ENCODE measurements around the gene ATP8A2. TPM values are rescaled to one million over a fixed set of nuclear protein-coding genes. Genes with fewer than 3 reads are reported as not detected.

ATP8A2 gene
- total RNA-seq, 2 donors from 2014 or later = 0.41 to 1.6 TPM

GRCh38 chr13:25702386-25702785 lies 330.6 kb downstream of the ATP8A2 start:
- H3K36me3 ChIP-seq = no peaks in the 10 kb centered on the region

GRCh38 chr13:25707726-25708125 lies 336.0 kb downstream of the ATP8A2 start:
- ATAC-seq (ENCODE audit: insufficient number of reproducible peaks, low FRiP score, low read depth) = no peak
- peaks cover 0 to 9% of the 10 kb centered on the region in 2 donors for H3K4me1 ChIP-seq (ENCODE audit: control insufficient read depth in 1 of 2, low read depth in 2 of 2)
- TF ChIP-seq, protein P1, sequence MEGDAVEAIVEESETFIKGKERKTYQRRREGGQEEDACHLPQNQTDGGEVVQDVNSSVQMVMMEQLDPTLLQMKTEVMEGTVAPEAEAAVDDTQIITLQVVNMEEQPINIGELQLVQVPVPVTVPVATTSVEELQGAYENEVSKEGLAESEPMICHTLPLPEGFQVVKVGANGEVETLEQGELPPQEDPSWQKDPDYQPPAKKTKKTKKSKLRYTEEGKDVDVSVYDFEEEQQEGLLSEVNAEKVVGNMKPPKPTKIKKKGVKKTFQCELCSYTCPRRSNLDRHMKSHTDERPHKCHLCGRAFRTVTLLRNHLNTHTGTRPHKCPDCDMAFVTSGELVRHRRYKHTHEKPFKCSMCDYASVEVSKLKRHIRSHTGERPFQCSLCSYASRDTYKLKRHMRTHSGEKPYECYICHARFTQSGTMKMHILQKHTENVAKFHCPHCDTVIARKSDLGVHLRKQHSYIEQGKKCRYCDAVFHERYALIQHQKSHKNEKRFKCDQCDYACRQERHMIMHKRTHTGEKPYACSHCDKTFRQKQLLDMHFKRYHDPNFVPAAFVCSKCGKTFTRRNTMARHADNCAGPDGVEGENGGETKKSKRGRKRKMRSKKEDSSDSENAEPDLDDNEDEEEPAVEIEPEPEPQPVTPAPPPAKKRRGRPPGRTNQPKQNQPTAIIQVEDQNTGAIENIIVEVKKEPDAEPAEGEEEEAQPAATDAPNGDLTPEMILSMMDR (IDR thresholded peaks at IDR 0.05) = no peak

More at GRCh38 chr13:25702386-25702785, 330.6 kb downstream of the ATP8A2 start:
- TF ChIP-seq, protein P1 (IDR thresholded peaks at IDR 0.05) = no peak
- no peaks in the 10 kb centered on the region for H3K9me3 ChIP-seq
- ATAC-seq (ENCODE audit: insufficient number of reproducible peaks, low FRiP score, low read depth) (no peak), DNase-seq (ENCODE audit: low spot score) (no peak)
- H3K27ac ChIP-seq = no peak overlapping the region
- H3K27me3 ChIP-seq (replicated peaks; ENCODE audit: insufficient read depth) = no peaks in the 10 kb centered on the region
- H3K4me3 ChIP-seq = no peak overlapping the region
- no peaks in the 10 kb centered on the region for H3K4me1 ChIP-seq (ENCODE audit: control insufficient read depth in 1 of 2, low read depth in 2 of 2)

GRCh38 chr13:25708268-25708667 lies 336.5 kb downstream of the ATP8A2 start:
- no peaks in the 10 kb centered on the region for H3K36me3 ChIP-seq
- ATAC-seq (ENCODE audit: insufficient number of reproducible peaks, low FRiP score, low read depth) = no peak
- no peak overlapping the region for H3K27ac ChIP-seq
- no peak overlapping the region for H3K4me3 ChIP-seq
- H3K27me3 ChIP-seq (replicated peaks; ENCODE audit: insufficient read depth) = no peaks in the 10 kb centered on the region
- H3K9me3 ChIP-seq = no peaks in the 10 kb centered on the region
- DNase-seq (ENCODE audit: low spot score) = no peak
- H3K4me1 ChIP-seq (ENCODE audit: control insufficient read depth in 1 of 2, low read depth in 2 of 2) = peaks cover 0 to 9% of the 10 kb centered on the region in 2 donors
- TF ChIP-seq, protein P1 (IDR thresholded peaks at IDR 0.05) = no peak

More at GRCh38 chr13:25707726-25708125, 336.0 kb downstream of the ATP8A2 start:
- no peak for DNase-seq (ENCODE audit: low spot score)
- no peak overlapping the region for H3K27ac ChIP-seq
- H3K4me3 ChIP-seq = no peak overlapping the region
- H3K36me3 ChIP-seq = no peaks in the 10 kb centered on the region
- no peaks in the 10 kb centered on the region for H3K9me3 ChIP-seq
- H3K27me3 ChIP-seq (replicated peaks; ENCODE audit: insufficient read depth) = no peaks in the 10 kb centered on the region

DNA sequence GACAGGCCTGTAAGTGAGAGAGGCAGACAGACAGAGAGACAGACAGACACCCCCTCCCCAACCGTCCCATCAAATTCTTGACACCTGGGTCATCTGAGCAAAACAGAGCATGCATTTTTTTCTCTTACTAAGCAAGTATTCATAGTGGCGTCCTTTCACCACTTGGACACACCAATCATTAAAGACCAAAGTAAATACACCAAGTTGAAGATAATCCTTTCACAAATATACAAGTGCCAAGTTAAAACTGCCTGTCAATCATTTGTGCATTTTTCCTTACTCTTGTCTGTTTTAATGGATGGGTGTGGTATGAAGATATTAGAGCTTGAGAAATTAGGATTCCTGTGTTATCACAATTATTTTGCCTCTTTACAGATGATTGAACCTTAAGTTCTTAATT lies 337.3 kb downstream of the ATP8A2 start:
- no peak for DNase-seq (ENCODE audit: low spot score)
- no peaks in the 10 kb centered on the region for H3K36me3 ChIP-seq
- H3K9me3 ChIP-seq = no peaks in the 10 kb centered on the region
- TF ChIP-seq, protein P1 (IDR thresholded peaks at IDR 0.05) = no peak
- ATAC-seq (ENCODE audit: insufficient number of reproducible peaks, low FRiP score, low read depth) = no peak
- H3K4me3 ChIP-seq = no peak overlapping the region
- H3K27ac ChIP-seq = no peak overlapping the region
- H3K4me1 ChIP-seq (ENCODE audit: control insufficient read depth in 1 of 2, low read depth in 2 of 2) = peaks cover 0 to 9% of the 10 kb centered on the region in 2 donors
- no peaks in the 10 kb centered on the region for H3K27me3 ChIP-seq (replicated peaks; ENCODE audit: insufficient read depth)

GRCh38 chr13:25715760-25716159 lies 344.0 kb downstream of the ATP8A2 start:
- Histone ChIP-seq H3K9me3 (no peaks in the 10 kb centered on the region), H3K27ac (no peak overlapping the region), H3K27me3 (replicated peaks; ENCODE audit: insufficient read depth) (no peaks in the 10 kb centered on the region), H3K4me1 (ENCODE audit: control insufficient read depth in 1 of 2, low read depth in 2 of 2) (no peaks in the 10 kb centered on the region), H3K36me3 (no peaks in the 10 kb centered on the region), H3K4me3 (no peak overlapping the region)
- TF ChIP-seq, protein P1 (IDR thresholded peaks at IDR 0.05) = no peak
- no peak for ATAC-seq (ENCODE audit: insufficient number of reproducible peaks, low FRiP score, low read depth)
- DNase-seq (ENCODE audit: low spot score) = no peak
